GM23248 (cell line): ENCODE data around the gene DOCK3. TPM values are rescaled to one million over a fixed set of nuclear protein-coding genes. Genes with fewer than 3 reads are reported as not detected.

ENCODE experiments used
- DNase-seq: peaks from one replicate; pipeline ENCODE4 v3.0.0-alpha.2; 2015
- H2AFZ ChIP-seq: fragments of 200-600 bp; sonication (generic); 2 replicates; pipeline ENCODE4 v1.6.1; 2016; ENCODE audit warnings: antibody characterized with exemption
- H3F3A ChIP-seq: fragments of 200-600 bp; sonication (generic); 2 replicates; pipeline ENCODE4 v1.6.1; 2016; ENCODE audit warnings: mild to moderate bottlenecking, antibody characterized with exemption, mixed run types; ENCODE audit not compliant: insufficient read depth
- H3K27ac ChIP-seq: fragments of 200-600 bp; sonication (generic); 2 replicates; pipeline ENCODE4 v1.5.1; 2016; ENCODE audit warnings: mild to moderate bottlenecking
- H3K27me3 ChIP-seq: fragments of 200-600 bp; sonication (generic); replicated peaks from 2 replicates; pipeline ENCODE4 v1.6.1; 2016; ENCODE audit warnings: mild to moderate bottlenecking; ENCODE audit not compliant: insufficient read depth
- H3K36me3 ChIP-seq: fragments of 200-600 bp; sonication (generic); 2 replicates; pipeline ENCODE4 v1.6.1; 2016; ENCODE audit warnings: low read depth, mild to moderate bottlenecking
- H3K4me1 ChIP-seq: fragments of 200-600 bp; sonication (generic); 2 replicates; pipeline ENCODE4 v1.6.1; 2016; ENCODE audit warnings: mild to moderate bottlenecking; ENCODE audit not compliant: insufficient read depth
- H3K4me2 ChIP-seq: fragments of 200-600 bp; sonication (generic); one replicate; pipeline ENCODE4 v1.6.1; 2016; ENCODE audit warnings: mild to moderate bottlenecking; ENCODE audit not compliant: unreplicated experiment
- H3K4me3 ChIP-seq: fragments of 200-600 bp; sonication (generic); 2 replicates; pipeline ENCODE4 v1.5.1; 2016; ENCODE audit warnings: mild to moderate bottlenecking
- H3K79me2 ChIP-seq: fragments of 200-600 bp; sonication (generic); 2 replicates; pipeline ENCODE4 v1.6.1; 2016; ENCODE audit warnings: mild to moderate bottlenecking; ENCODE audit not compliant: insufficient read depth
- H3K9ac ChIP-seq: fragments of 200-600 bp; sonication (generic); 2 replicates; pipeline ENCODE4 v1.6.1; 2016; ENCODE audit warnings: mild to moderate bottlenecking
- H3K9me2 ChIP-seq: fragments of 200-600 bp; sonication (generic); 2 replicates; pipeline ENCODE4 v1.6.1; 2016; ENCODE audit warnings: mixed run types, mild to moderate bottlenecking, moderate library complexity; ENCODE audit not compliant: insufficient read depth
- H3K9me3 ChIP-seq: fragments of 200-600 bp; sonication (generic); one replicate; pipeline ENCODE4 v1.6.1; 2017; ENCODE audit warnings: low read depth
- H4K20me1 ChIP-seq: fragments of 200-600 bp; sonication (generic); 2 replicates; pipeline ENCODE4 v1.6.0; 2016; ENCODE audit not compliant: insufficient read depth
- EZH2 ChIP-seq: fragments of 200-600 bp; sonication (generic); IDR thresholded peaks from 2 replicates; pipeline ENCODE4 v1.6.1; 2018; ENCODE audit warnings: antibody characterized with exemption, mild to moderate bottlenecking; ENCODE audit not compliant: insufficient read depth, poor library complexity, severe bottlenecking
- EZH2phosphoT487 ChIP-seq: fragments of 200-600 bp; sonication (generic); IDR thresholded peaks from 2 replicates; pipeline ENCODE4 v1.6.1; 2018; ENCODE audit warnings: antibody characterized with exemption, moderate library complexity, mild to moderate bottlenecking, low read depth; ENCODE audit not compliant: insufficient read depth
- WGBS, 2 experiments: methylation state at CpG; one replicate each; pipeline ENCODE4 v1.1.6; 2015 to 2017; ENCODE audit warnings: low lambda C conversion rate in 2 of 2, low coverage in 1 of 2; ENCODE audit errors: missing lambda C conversion rate in 2 of 2; 5-methylcytosine and 5-hydroxymethylcytosine counted together
- in situ Hi-C: fragments of 300-500 bp; cut with MboI; formaldehyde crosslinking; loops from 2 replicates; pipeline ENCODE4 v1.15.0; 2020
- polyA plus RNA-seq: library from polyadenylated mRNA; unstranded; fragments of >200 nt; fragmentation: Nextera tagmentation; extraction: Ambion mirVana; gene quantifications from 2 replicates; pipeline ENCODE4 v1.2.1, GENCODE V29; 2016
- total RNA-seq: library from RNA; depleted of rRNA; stranded (reverse); fragments of >200 nt; shearing (Covaris generic); gene quantifications from 2 replicates; pipeline ENCODE4 v1.2.3, GENCODE V29; 2014

DOCK3 gene
- total and polyA plus RNA-seq, 2 experiments from 2014 or later: 0.23 to 0.43 TPM

- no peaks in the 10 kb centered on the region for H3K36me3 ChIP-seq
- 73 to 82% methylated on average over 1 of the region's 1 CpG for WGBS, 2 experiments
- H3K4me3 ChIP-seq: no peak overlapping the region
- no peaks in the 10 kb centered on the region for H3K79me2 ChIP-seq
- TF ChIP-seq EZH2phosphoT487 (no peak), EZH2 (no peak)
- DNase-seq: no peak
- no peak overlapping the region for H3K9ac ChIP-seq
- H3K9me2 ChIP-seq: no peaks in the 10 kb centered on the region
- no peaks in the 10 kb centered on the region for H4K20me1 ChIP-seq
- H3K27ac ChIP-seq: no peak overlapping the region
- H3F3A ChIP-seq: no peaks in the 10 kb centered on the region
- H3K4me1 ChIP-seq: no peaks in the 10 kb centered on the region
- in situ Hi-C loops: no loop called here
- no peak overlapping the region for H2AFZ ChIP-seq
- H3K27me3 ChIP-seq: no peaks in the 10 kb centered on the region; the same call in 1 of the 2 replicates
- no peaks in the 10 kb centered on the region for H3K9me3 ChIP-seq
- H3K4me2 ChIP-seq: no peak overlapping the region
Measured at GRCh38 chr3:50840983-50841489, 166.3 kb downstream of the DOCK3 start.

GRCh38 chr3:50848308-50848707 lies 173.6 kb downstream of the DOCK3 start:
- WGBS, 2 experiments: 67 to 75% methylated on average over 5 of the region's 5 CpGs
- H3K9ac ChIP-seq: no peak overlapping the region
- H3K79me2 ChIP-seq: no peaks in the 10 kb centered on the region
- no peaks in the 10 kb centered on the region for H3K9me3 ChIP-seq
- no peak for DNase-seq
- TF ChIP-seq EZH2phosphoT487 (no peak), EZH2 (no peak)
- no peak overlapping the region for H2AFZ ChIP-seq
- in situ Hi-C loops: no loop called here
- no peaks in the 10 kb centered on the region for H3F3A ChIP-seq
- H3K27ac ChIP-seq: no peak overlapping the region
- H3K36me3 ChIP-seq: no peaks in the 10 kb centered on the region
- H3K27me3 ChIP-seq: no peaks in the 10 kb centered on the region
- H3K9me2 ChIP-seq: no peaks in the 10 kb centered on the region
- H3K4me2 ChIP-seq: no peak overlapping the region
- H4K20me1 ChIP-seq: no peaks in the 10 kb centered on the region
- no peak overlapping the region for H3K4me3 ChIP-seq
- H3K4me1 ChIP-seq: no peaks in the 10 kb centered on the region

- H3K9ac ChIP-seq: no peak overlapping the region
- TF ChIP-seq EZH2phosphoT487: no peak
- no peak for TF ChIP-seq EZH2
- H2AFZ ChIP-seq: no peak overlapping the region
- no peaks in the 10 kb centered on the region for H3K9me3 ChIP-seq
- H3K4me3 ChIP-seq: no peak overlapping the region
- H3K79me2 ChIP-seq: no peaks in the 10 kb centered on the region
- in situ Hi-C loops: no loop called here
- H3K9me2 ChIP-seq: no peaks in the 10 kb centered on the region
- H4K20me1 ChIP-seq: no peaks in the 10 kb centered on the region
- DNase-seq: no peak
- no peaks in the 10 kb centered on the region for H3K27me3 ChIP-seq
- no peaks in the 10 kb centered on the region for H3F3A ChIP-seq
- H3K27ac ChIP-seq: no peak overlapping the region
- no peaks in the 10 kb centered on the region for H3K36me3 ChIP-seq
- WGBS, 2 experiments: 21 to 32% methylated on average over 3 of the region's 3 CpGs
- no peak overlapping the region for H3K4me2 ChIP-seq
- H3K4me1 ChIP-seq: no peaks in the 10 kb centered on the region
Measured at GRCh38 chr3:50850639-50851511, 176.1 kb downstream of the DOCK3 start.

- in situ Hi-C loops: no loop called here
- Histone ChIP-seq H2AFZ (no peak overlapping the region), H3K9ac (no peak overlapping the region), H3K9me3 (no peaks in the 10 kb centered on the region), H3K4me3 (no peak overlapping the region), H3K4me2 (no peak overlapping the region), H3K4me1 (no peaks in the 10 kb centered on the region), H3K36me3 (no peaks in the 10 kb centered on the region), H3K79me2 (no peaks in the 10 kb centered on the region), H3F3A (no peaks in the 10 kb centered on the region), H3K27me3 (no peaks in the 10 kb centered on the region), H3K27ac (no peak overlapping the region), H3K9me2 (no peaks in the 10 kb centered on the region), H4K20me1 (no peaks in the 10 kb centered on the region)
- no peak for TF ChIP-seq EZH2phosphoT487
- TF ChIP-seq EZH2: no peak
- WGBS, 2 experiments: 17% methylated on average over 4 of the region's 4 CpGs
- peak; percentile 1 for DNase-seq
Measured at GRCh38 chr3:50853936-50854335, 179.2 kb downstream of the DOCK3 start.
